Right lung (tissue), 5 donors: Measurements from ENCODE around the gene SORBS1. TPM values are rescaled to one million over a fixed set of nuclear protein-coding genes. Genes with fewer than 3 reads are reported as not detected.

Source experiments
- DNase-seq, 2 donors: peaks; one replicate each; pipeline ENCODE4 v3.0.0-alpha.2; 2013
- polyA plus RNA-seq, 5 donors: library from polyadenylated mRNA; unstranded; fragments of 120-200 nt; gene quantifications; one replicate each; pipeline versions ENCODE4 v1.2.1 to v1.2.3, GENCODE V29; 2013; ENCODE audit warnings: inconsistent platforms in 1 of 5, low replicate concordance in 1 of 5; ENCODE audit not compliant: insufficient read length in 5 of 5, insufficient read depth in 1 of 5

Gene SORBS1
- polyA plus RNA-seq, 5 donors, result 19.1 to 42.2 (median 31.5) TPM

DNA sequence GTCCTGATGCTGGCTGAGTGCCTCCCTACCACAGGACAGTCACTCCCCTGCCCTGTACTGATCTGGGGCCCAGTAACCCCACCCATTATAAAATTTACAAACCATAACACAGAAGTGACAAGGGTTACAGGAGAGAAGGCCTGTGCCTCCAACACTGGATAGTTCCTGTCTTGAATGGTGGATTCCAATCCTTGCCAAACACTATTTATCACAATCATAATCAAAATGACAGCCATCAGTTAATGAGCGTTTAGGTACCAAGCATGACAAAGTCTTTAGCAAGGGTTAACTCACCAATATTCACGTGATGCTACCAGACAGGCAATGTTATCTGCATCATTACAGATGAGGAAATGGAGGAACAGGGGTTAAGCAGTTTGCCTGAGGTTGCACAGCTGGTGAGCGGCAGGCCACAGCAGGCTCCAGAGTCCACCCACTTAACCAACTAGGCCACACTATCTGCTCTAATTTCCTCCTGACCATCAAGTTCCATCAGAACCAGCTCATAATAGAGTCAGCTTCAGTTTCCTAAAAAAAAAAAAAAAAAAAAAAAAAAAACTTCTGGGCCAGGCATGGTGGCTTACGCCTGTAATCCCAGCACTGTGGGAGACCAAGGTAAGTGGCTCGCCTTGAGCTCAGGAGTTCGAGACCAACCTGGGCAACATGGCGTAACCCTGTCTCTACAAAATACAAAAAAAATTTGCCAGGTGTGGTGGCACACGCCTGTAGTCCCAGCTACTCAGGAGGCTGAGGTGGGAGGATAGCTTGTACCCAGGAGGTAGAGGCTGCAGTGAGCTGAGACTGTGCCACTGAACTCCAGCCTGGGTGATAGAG, 284.6 kb downstream of the SORBS1 start:
- DNase-seq, result no peak

DNA sequence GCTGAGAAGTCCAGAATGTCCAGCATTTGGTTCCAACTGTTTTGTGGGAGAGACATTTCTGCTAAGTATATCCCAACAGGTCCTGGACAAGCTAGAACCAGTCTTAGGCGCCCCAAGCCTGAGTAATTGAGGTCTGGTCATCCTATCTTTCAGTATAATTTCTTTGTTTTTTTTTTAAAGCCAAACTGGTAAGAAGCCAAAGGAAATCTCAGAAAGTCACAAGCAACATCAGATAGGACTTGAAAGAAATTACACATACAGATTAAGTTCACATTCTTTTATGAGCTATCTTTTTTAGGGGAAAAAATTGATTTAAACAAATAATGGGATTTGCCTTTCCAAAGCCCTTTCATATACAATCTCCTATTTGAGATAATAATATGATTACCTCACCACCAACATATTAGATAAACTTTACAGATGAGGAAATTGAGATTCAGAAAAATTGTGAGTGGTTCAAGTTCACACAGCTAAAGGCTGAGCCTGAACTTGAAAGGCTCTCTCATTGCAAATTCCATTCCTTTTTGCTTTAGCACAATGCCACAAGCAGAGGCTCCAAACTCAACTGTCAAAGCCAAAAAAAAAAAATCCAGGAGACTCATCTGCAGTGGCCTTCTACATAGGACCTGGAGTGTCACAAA, 285.3 kb downstream of the SORBS1 start:
- DNase-seq, result no peak

- DNase-seq, result no peak
Measured at GRCh38 chr10:95273393-95274312, 287.5 kb downstream of the SORBS1 start.

GRCh38 chr10:95268438-95268837, 292.7 kb downstream of the SORBS1 start:
- DNase-seq, result no peak

- no peak for DNase-seq
Measured at GRCh38 chr10:95267251-95267650, 293.9 kb downstream of the SORBS1 start.

GRCh38 chr10:95266674-95267095, 294.5 kb downstream of the SORBS1 start:
- DNase-seq, result peak in 1 of 2 donors; percentile 29

DNA sequence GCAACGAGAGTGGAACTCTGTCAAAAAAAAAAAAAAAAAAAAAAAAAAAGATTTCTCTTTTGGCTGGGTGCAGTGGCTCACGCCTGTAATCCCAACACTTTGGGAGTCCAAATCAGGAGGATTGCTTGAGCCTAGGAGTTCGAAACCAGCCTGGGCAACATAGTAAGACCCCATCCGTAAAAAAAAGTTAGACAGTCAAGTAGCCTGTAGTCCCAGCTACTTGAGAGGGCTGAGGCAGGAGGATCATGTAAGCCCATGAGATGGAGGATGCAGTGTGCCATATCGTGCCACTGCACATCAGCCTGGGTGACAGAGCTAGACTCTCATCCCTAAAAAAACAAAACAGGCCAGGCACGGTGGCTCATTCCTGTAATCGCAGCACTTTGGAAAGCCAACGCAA, 295.6 kb downstream of the SORBS1 start:
- no peak for DNase-seq

GRCh38 chr10:95264227-95265051, 296.7 kb downstream of the SORBS1 start:
- DNase-seq, result no peak

DNA sequence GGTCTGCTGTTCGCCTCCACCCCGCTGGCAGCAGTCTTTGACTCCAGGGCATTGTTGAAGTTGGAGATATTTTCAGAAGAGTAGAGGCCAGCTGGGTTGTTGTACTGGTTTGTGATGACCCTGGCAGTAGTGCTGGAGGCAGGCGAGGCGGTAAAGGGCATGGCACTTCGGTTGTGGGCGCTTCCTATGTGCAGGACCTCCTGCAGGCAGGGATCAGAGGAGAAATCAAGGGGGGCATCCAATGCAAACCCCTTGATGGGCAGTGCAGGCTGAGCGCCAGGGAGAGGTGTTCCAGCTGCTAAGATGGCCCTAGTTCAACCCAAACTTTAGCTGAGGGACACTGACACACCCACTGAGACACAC, 297.3 kb downstream of the SORBS1 start:
- DNase-seq, result no peak

DNA sequence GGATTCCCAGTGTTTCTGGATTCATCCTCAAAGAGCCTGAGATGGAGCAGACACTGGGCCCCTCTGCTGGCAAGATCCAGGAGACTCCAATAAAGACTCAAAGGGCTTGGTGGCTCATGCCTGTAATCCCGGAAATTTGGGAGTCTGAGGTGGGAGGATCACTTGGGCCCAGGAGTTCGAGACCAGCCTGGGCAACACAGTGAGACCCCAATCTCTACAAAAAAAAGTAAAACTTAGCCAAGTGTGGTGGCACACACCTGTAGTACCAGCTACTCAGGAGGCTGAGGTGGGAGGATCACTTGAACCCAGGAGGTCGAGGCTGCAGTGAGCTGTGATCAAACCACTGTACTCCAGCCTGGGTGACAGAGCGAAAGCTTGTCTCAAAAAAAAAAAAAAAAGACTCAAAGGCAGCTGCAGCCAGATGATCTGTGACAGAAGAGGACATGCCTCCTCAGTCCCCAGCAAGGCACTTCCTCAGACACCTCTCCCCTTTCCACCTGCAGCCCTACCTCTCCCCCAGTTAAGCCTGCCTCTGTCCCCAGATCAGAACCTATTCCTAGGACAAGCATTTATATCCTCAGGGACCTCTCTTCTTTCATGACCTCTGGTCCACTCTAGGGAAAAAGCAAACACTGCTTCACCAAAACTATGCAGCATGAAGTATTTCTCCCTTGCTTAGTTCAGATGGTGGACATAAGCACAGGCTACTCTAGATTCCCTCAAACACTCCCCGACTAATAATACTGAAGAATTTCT, 298.2 kb downstream of the SORBS1 start:
- no peak for DNase-seq

DNA sequence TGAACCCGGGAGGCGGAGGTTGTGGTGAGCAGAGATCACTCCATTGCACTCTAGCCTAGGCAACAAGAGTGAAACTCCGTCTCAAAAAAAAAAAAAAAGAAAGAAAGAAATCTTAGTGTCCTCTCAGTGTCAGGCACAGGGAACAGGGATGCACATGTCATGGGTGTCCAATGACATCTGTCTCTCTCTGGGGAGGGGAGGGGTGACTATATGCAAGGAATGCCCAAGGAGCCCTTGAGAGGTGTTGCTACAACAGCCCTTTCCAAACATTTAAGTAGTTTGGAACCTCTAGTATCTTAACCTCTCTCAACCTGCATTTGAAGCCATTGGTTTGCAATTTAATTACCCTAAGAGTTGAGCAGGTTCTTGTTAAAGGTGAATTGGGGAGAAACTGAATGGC, 299.2 kb downstream of the SORBS1 start:
- no peak for DNase-seq

Other genes starting within 250 kb of the SORBS1 start
- 10 to 100 TPM; 52.2 to 63.3 (median 60.6) TPM for gene ALDH18A1, start 95.3 kb upstream of the SORBS1 start, polyA plus RNA-seq
- gene TCTN3, start 132.6 kb upstream of the SORBS1 start, polyA plus RNA-seq, result 10 to 100 TPM; 56.4 to 64.8 (median 59.9) TPM
- gene ENTPD1, start 194.8 kb upstream of the SORBS1 start, polyA plus RNA-seq, result 10 to 100 TPM; 16.9 to 27.5 (median 23.7) TPM